Measurements from ENCODE around the gene HYCC1. TPM values are rescaled to one million over a fixed set of nuclear protein-coding genes. Genes with fewer than 3 reads are reported as not detected.

Gene HYCC1
- total and polyA plus RNA-seq, 9 of the 15 experiments (the other 6 are each of a cell fraction or from before 2014, with no cell fraction given): 11.2 to 40.6 (median 37.9) TPM

GRCh38 chr7:22983257-22983855, 30.6 kb downstream of the HYCC1 start (continued):
- no peak for TF ChIP-seq CREB3 (tag; conservative IDR thresholded peaks at IDR 0.05; ENCODE audit: low read depth)
- no peak for TF ChIP-seq ZNF518B (CRISPR knock-in tag; IDR thresholded peaks at IDR 0.05)
- TF ChIP-seq CBX2 (IDR thresholded peaks at IDR 0.05; ENCODE audit: insufficient read depth, low read length, poor library complexity, severe bottlenecking): no peak
- TF ChIP-seq STAG1 (CRISPR knock-in tag; IDR thresholded peaks at IDR 0.05; ENCODE audit: borderline replicate concordance): no peak
- no peak for TF ChIP-seq EZH2 (IDR thresholded peaks at IDR 0.05; ENCODE audit: borderline replicate concordance, low read depth, low read length)
- TF ChIP-seq SRSF7 (optimal IDR thresholded peaks at IDR 0.05; ENCODE audit: low read depth, low read length): no peak
- no peak for TF ChIP-seq EWSR1 (IDR thresholded peaks at IDR 0.05; ENCODE audit: borderline replicate concordance, low read depth, partially characterized antibody)
- no peak for TF ChIP-seq KAT7 (CRISPR knock-in tag; IDR thresholded peaks at IDR 0.05; ENCODE audit: borderline replicate concordance)

Measured in K562 (cell line).